MCF 10A (cell line): Measurements from ENCODE around the gene THRB. TPM values are rescaled to one million over a fixed set of nuclear protein-coding genes. Genes with fewer than 3 reads are reported as not detected.

Source experiments
- BruUV-seq: library from RNA; stranded (reverse); fragments of 400-500 nt; replicated peaks from 2 replicates; lab custom pipeline; 2021; lab: Mats Ljungman, UMichigan
- CTCF ChIA-PET: fragments of 300-600 bp; sonication (Branson Sonifier 250); formaldehyde crosslinking; extraction: SDS; loops from one replicate; lab custom pipeline; 2021; ENCODE audit warnings: antibody characterized with exemption, inconsistent platforms; lab: Yijun Ruan, JAX
- POLR2A ChIA-PET: fragments of 300-600, 350-650 bp; sonication (Branson Sonifier 250); formaldehyde crosslinking; extraction: SDS; loops from one replicate; lab custom pipeline; 2020; ENCODE audit warnings: antibody characterized with exemption, inconsistent platforms; lab: Yijun Ruan, JAX
- DNase-seq: peaks from one replicate; pipeline ENCODE4 v3.0.0-alpha.2; 2018; ENCODE audit not compliant: unreplicated experiment
- H3K27ac Mint-ChIP-seq: one replicate; pipeline ENCODE4 v1.8.0; 2022; ENCODE audit warnings: mild to moderate bottlenecking, low read depth, mixed read lengths; ENCODE audit not compliant: unreplicated experiment
- H3K27me3 Mint-ChIP-seq: one replicate; pipeline ENCODE4 v1.8.0; 2022; ENCODE audit warnings: mixed read lengths; ENCODE audit not compliant: insufficient read depth, unreplicated experiment
- H3K36me3 Mint-ChIP-seq: one replicate; pipeline ENCODE4 v1.8.0; 2022; ENCODE audit warnings: mild to moderate bottlenecking, moderate library complexity, mixed read lengths; ENCODE audit not compliant: insufficient read depth, unreplicated experiment
- H3K4me1 Mint-ChIP-seq: one replicate; pipeline ENCODE4 v1.8.0; 2022; ENCODE audit warnings: mixed read lengths; ENCODE audit not compliant: insufficient read depth, unreplicated experiment
- H3K4me3 Mint-ChIP-seq: one replicate; pipeline ENCODE4 v1.8.0; 2022; ENCODE audit warnings: mild to moderate bottlenecking, moderate library complexity, mixed read lengths; ENCODE audit not compliant: unreplicated experiment
- H3K9me3 Mint-ChIP-seq: one replicate; pipeline ENCODE4 v1.8.0; 2022; ENCODE audit warnings: mixed read lengths; ENCODE audit not compliant: unreplicated experiment
- CTCF ChIP-seq: fragments of 200-600 bp; IDR thresholded peaks from one replicate; pipeline ENCODE4 v1.8.0; 2022; ENCODE audit warnings: antibody characterized with exemption, mild to moderate bottlenecking; ENCODE audit not compliant: unreplicated experiment
- intact Hi-C: fragments of 100-400 bp; cut with micrococcal nuclease; formaldehyde crosslinking; loops from 2 replicates; pipeline ENCODE4 v1.14.1; 2022
- total RNA-seq: library from RNA; stranded (reverse); gene quantifications from 2 replicates; pipeline ENCODE4 v1.2.3, GENCODE V29; 2022

The THRB gene
- total RNA-seq, 1 experiment from 2014 or later, result 4.2 TPM

GRCh38 chr3:24151594-24151993 is 343.1 kb downstream of the THRB start:
- H3K4me1 Mint-ChIP-seq, result peaks cover 19% of the 10 kb centered on the region
- intact Hi-C loops, result no loop called here

GRCh38 chr3:24149032-24149431 is 345.6 kb downstream of the THRB start:
- intact Hi-C loops, result no loop called here
- Mint-ChIP-seq H3K9me3 (no peaks in the 10 kb centered on the region), H3K4me3 (no peak overlapping the region), H3K4me1 (peaks cover 26% of the 10 kb centered on the region), H3K27me3 (no peaks in the 10 kb centered on the region), H3K27ac (no peak overlapping the region), H3K36me3 (peaks cover 7% of the 10 kb centered on the region)
- no TSS peak for BruUV-seq
- ChIA-PET CTCF (interaction anchor here (0.6 to 0.8 kb wide), 2 partner anchors 151 to 365 kb away, joined by 3 to 4 read pairs; no protein-coding TSS in a partner anchor), POLR2A (interaction anchor here (0.6 to 1.6 kb wide), 2 partner anchors 21 to 523 kb away, joined by 3 read pairs; no protein-coding TSS in a partner anchor)
- TF ChIP-seq CTCF, result no peak
- DNase-seq, result peak; percentile 27

More at GRCh38 chr3:24151594-24151993, 343.1 kb downstream of the THRB start:
- no peak for TF ChIP-seq CTCF
- POLR2A ChIA-PET, result no interaction called here
- Mint-ChIP-seq H3K4me3 (no peak overlapping the region), H3K27me3 (no peaks in the 10 kb centered on the region), H3K36me3 (no peaks in the 10 kb centered on the region), H3K27ac (peak overlapping the region; percentile 46), H3K9me3 (no peaks in the 10 kb centered on the region)
- no peak for DNase-seq
- BruUV-seq, result no TSS peak
- CTCF ChIA-PET, result interaction anchor here (1.5 kb wide), 1 partner anchor 34 kb away, joined by 3 read pairs; no protein-coding TSS in a partner anchor

- intact Hi-C loops, result no loop called here
- H3K4me1 Mint-ChIP-seq, result peaks cover 23% of the 10 kb centered on the region
- no peaks in the 10 kb centered on the region for H3K9me3 Mint-ChIP-seq
- peak overlapping the region; percentile 98 for H3K27ac Mint-ChIP-seq
- no peaks in the 10 kb centered on the region for H3K27me3 Mint-ChIP-seq
- DNase-seq, result peak; percentile 76
- peaks cover 7% of the 10 kb centered on the region for H3K36me3 Mint-ChIP-seq
- CTCF ChIA-PET, result no interaction called here
- no peak for TF ChIP-seq CTCF
- TSS peak; percentile 90 for BruUV-seq
- POLR2A ChIA-PET, result interaction anchor here (0.7 to 3.7 kb wide), 3 partner anchors 18 to 78 kb away, joined by 3 to 14 read pairs (median 3); no protein-coding TSS in a partner anchor
- peak overlapping the region; percentile 61 for H3K4me3 Mint-ChIP-seq
Observed at GRCh38 chr3:24145981-24146822, 348.4 kb downstream of the THRB start.

- Mint-ChIP-seq H3K27me3 (no peaks in the 10 kb centered on the region), H3K27ac (peak overlapping the region; percentile 98), H3K36me3 (peaks cover 7% of the 10 kb centered on the region), H3K4me3 (peak overlapping the region; percentile 61), H3K4me1 (peaks cover 23% of the 10 kb centered on the region), H3K9me3 (no peaks in the 10 kb centered on the region)
- ChIA-PET POLR2A (interaction anchor here (0.7 to 3.7 kb wide), 3 partner anchors 17 to 79 kb away, joined by 3 to 14 read pairs (median 3); no protein-coding TSS in a partner anchor), CTCF (no interaction called here)
- intact Hi-C loops, result no loop called here
- TF ChIP-seq CTCF, result no peak
- BruUV-seq, result no TSS peak
- DNase-seq, result no peak
Observed at GRCh38 chr3:24145481-24145880, 349.2 kb downstream of the THRB start.
